ENCODE results near the gene SERPINA3. TPM values are rescaled to one million over a fixed set of nuclear protein-coding genes. Genes with fewer than 3 reads are reported as not detected.

Gene SERPINA3
- total and polyA plus RNA-seq, 4 donors: 4.9 to 446 (median 254) TPM

- 85 to 92% methylated on average over 7 of the region's 7 CpGs for WGBS, 2 donors
- TF ChIP-seq CTCF (IDR thresholded peaks at IDR 0.05; ENCODE audit: control extremely low read depth, extremely low read depth): no peak
- H3K27ac ChIP-seq (ENCODE audit: low read depth in 1 of 2, low read length in 1 of 2): no peak overlapping the region
- H3K36me3 ChIP-seq (ENCODE audit: control insufficient read depth in 4 of 4, insufficient read depth in 4 of 4, low read length in 4 of 4): no peaks in the 10 kb centered on the region
- peaks cover 0 to 9% (median 0%) of the 10 kb centered on the region in 4 donors for H3K9me3 ChIP-seq (ENCODE audit: control insufficient read depth in 4 of 4, insufficient read depth in 3 of 4, low read length in 3 of 4)
- H3K4me3 ChIP-seq: no peak overlapping the region
- H3K27me3 ChIP-seq (ENCODE audit: control insufficient read depth in 3 of 3, insufficient read depth in 3 of 3, low read length in 2 of 3): no peaks in the 10 kb centered on the region
- DNase-seq: no peak
- no peaks in the 10 kb centered on the region for H3K4me1 ChIP-seq (ENCODE audit: control insufficient read depth in 5 of 5, insufficient read depth in 5 of 5, low read length in 5 of 5)
- no peak overlapping the region for H3K9ac ChIP-seq (ENCODE audit: insufficient read depth in 1 of 2, low read length in 2 of 2)
- no peak for ATAC-seq (ENCODE audit: insufficient read depth, low FRiP score)
Measured at GRCh38 chr14:94631536-94632304, 19.5 kb downstream of the SERPINA3 start.

GRCh38 chr14:94632305-94632590 is 20.1 kb downstream of the SERPINA3 start:
- no peaks in the 10 kb centered on the region for H3K36me3 ChIP-seq (ENCODE audit: control insufficient read depth in 4 of 4, insufficient read depth in 4 of 4, low read length in 4 of 4)
- no peak overlapping the region for H3K27ac ChIP-seq (ENCODE audit: low read depth in 1 of 2, low read length in 1 of 2)
- 73 to 85% methylated on average over 4 of the region's 4 CpGs for WGBS, 2 donors
- H3K4me1 ChIP-seq (ENCODE audit: control insufficient read depth in 5 of 5, insufficient read depth in 5 of 5, low read length in 5 of 5): no peaks in the 10 kb centered on the region
- H3K9ac ChIP-seq (ENCODE audit: insufficient read depth in 1 of 2, low read length in 2 of 2): no peak overlapping the region
- ATAC-seq (ENCODE audit: insufficient read depth, low FRiP score): no peak
- no peaks in the 10 kb centered on the region for H3K27me3 ChIP-seq (ENCODE audit: control insufficient read depth in 3 of 3, insufficient read depth in 3 of 3, low read length in 2 of 3)
- TF ChIP-seq CTCF (IDR thresholded peaks at IDR 0.05; ENCODE audit: control extremely low read depth, extremely low read depth): no peak
- no peak for DNase-seq
- peaks cover 0 to 9% (median 0%) of the 10 kb centered on the region in 4 donors for H3K9me3 ChIP-seq (ENCODE audit: control insufficient read depth in 4 of 4, insufficient read depth in 3 of 4, low read length in 3 of 4)
- no peak overlapping the region for H3K4me3 ChIP-seq

DNA sequence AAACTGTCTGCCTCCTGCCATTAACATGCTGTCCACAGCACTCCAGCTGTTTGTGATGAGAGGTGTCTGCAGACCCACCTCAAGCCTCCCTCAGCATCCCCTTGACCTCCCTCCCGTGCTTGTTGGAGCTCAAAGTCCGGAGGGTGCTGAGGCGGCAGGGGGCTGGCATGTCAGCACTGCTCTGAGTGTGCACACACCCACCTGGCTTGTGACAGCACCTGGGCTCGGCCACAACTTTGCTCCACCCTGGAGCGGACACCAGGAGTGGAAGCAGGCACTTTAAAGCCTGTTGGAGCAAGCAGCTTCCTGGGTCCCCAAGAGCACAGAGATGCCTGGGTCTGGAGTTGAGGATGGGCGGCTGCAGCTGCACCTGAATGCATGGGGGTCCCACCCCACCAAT is 20.9 kb downstream of the SERPINA3 start:
- no peak for TF ChIP-seq CTCF (IDR thresholded peaks at IDR 0.05; ENCODE audit: control extremely low read depth, extremely low read depth)
- no peaks in the 10 kb centered on the region for H3K36me3 ChIP-seq (ENCODE audit: control insufficient read depth in 4 of 4, insufficient read depth in 4 of 4, low read length in 4 of 4)
- WGBS, 2 donors: 81 to 85% methylated on average over 6 of the region's 6 CpGs

More for the DNA sequence above, 20.9 kb downstream of the SERPINA3 start:
- Histone ChIP-seq H3K4me1 (ENCODE audit: control insufficient read depth in 5 of 5, insufficient read depth in 5 of 5, low read length in 5 of 5) (peaks cover 0 to under 1% (median 0%) of the 10 kb centered on the region in 5 donors), H3K27me3 (ENCODE audit: control insufficient read depth in 3 of 3, insufficient read depth in 3 of 3, low read length in 2 of 3) (no peaks in the 10 kb centered on the region), H3K9me3 (ENCODE audit: control insufficient read depth in 4 of 4, insufficient read depth in 3 of 4, low read length in 3 of 4) (peaks cover 0 to 9% (median 0%) of the 10 kb centered on the region in 4 donors), H3K9ac (ENCODE audit: insufficient read depth in 1 of 2, low read length in 2 of 2) (no peak overlapping the region), H3K27ac (ENCODE audit: low read depth in 1 of 2, low read length in 1 of 2) (no peak overlapping the region), H3K4me3 (no peak overlapping the region)
- no peak for ATAC-seq (ENCODE audit: insufficient read depth, low FRiP score)
- DNase-seq: no peak
